ENCODE results near the gene TLE2. TPM values are rescaled to one million over a fixed set of nuclear protein-coding genes. Genes with fewer than 3 reads are reported as not detected.
A peak's percentile ranks its signal among the peaks of the same experiment; 100 is the strongest.

The TLE2 gene
- total RNA-seq, 1 donor from 2014 or later, result 13.7 TPM

- Mint-ChIP-seq H3K27ac (ENCODE audit: unreplicated experiment) (no peak overlapping the region), H3K4me1 (ENCODE audit: low read depth) (no peaks in the 10 kb centered on the region), H3K9me3 (ENCODE audit: low read depth) (no peaks in the 10 kb centered on the region), H3K27me3 (ENCODE audit: low read depth) (peaks cover 37% of the 10 kb centered on the region), H3K4me3 (ENCODE audit: unreplicated experiment) (peak overlapping the region; percentile 60), H3K36me3 (ENCODE audit: low read depth) (peaks cover 3% of the 10 kb centered on the region)
- no peak for TF ChIP-seq CTCF (IDR thresholded peaks at IDR 0.05)
- no peak for DNase-seq (ENCODE audit: low spot score)
These were observed 595 bp downstream of the TLE2 start for GRCh38 chr19:3028305-3029064.

- H3K36me3 Mint-ChIP-seq (ENCODE audit: low read depth), result peaks cover 3% of the 10 kb centered on the region
- H3K4me3 Mint-ChIP-seq (ENCODE audit: unreplicated experiment), result peak overlapping the region; percentile 59
- no peaks in the 10 kb centered on the region for H3K9me3 Mint-ChIP-seq (ENCODE audit: low read depth)
- no peaks in the 10 kb centered on the region for H3K4me1 Mint-ChIP-seq (ENCODE audit: low read depth)
- TF ChIP-seq CTCF (IDR thresholded peaks at IDR 0.05), result no peak
- H3K27me3 Mint-ChIP-seq (ENCODE audit: low read depth), result peaks cover 36% of the 10 kb centered on the region
- H3K27ac Mint-ChIP-seq (ENCODE audit: unreplicated experiment), result no peak overlapping the region
- no peak for DNase-seq (ENCODE audit: low spot score)
These were observed 1.1 kb downstream of the TLE2 start for GRCh38 chr19:3027981-3028304.

- H3K4me1 Mint-ChIP-seq (ENCODE audit: low read depth), result no peaks in the 10 kb centered on the region
- peak overlapping the region; percentile 3 for H3K4me3 Mint-ChIP-seq (ENCODE audit: unreplicated experiment)
- H3K27me3 Mint-ChIP-seq (ENCODE audit: low read depth), result peaks cover 31% of the 10 kb centered on the region
- peaks cover 3% of the 10 kb centered on the region for H3K36me3 Mint-ChIP-seq (ENCODE audit: low read depth)
- no peak overlapping the region for H3K27ac Mint-ChIP-seq (ENCODE audit: unreplicated experiment)
- DNase-seq (ENCODE audit: low spot score), result no peak
- no peak for TF ChIP-seq CTCF (IDR thresholded peaks at IDR 0.05)
- H3K9me3 Mint-ChIP-seq (ENCODE audit: low read depth), result no peaks in the 10 kb centered on the region
These were observed 1.8 kb downstream of the TLE2 start for GRCh38 chr19:3027292-3027691.

- H3K27ac Mint-ChIP-seq (ENCODE audit: unreplicated experiment), result no peak overlapping the region
- H3K27me3 Mint-ChIP-seq (ENCODE audit: low read depth), result peaks cover 29% of the 10 kb centered on the region
- TF ChIP-seq CTCF (IDR thresholded peaks at IDR 0.05), result no peak
- no peaks in the 10 kb centered on the region for H3K4me1 Mint-ChIP-seq (ENCODE audit: low read depth)
- no peak for DNase-seq (ENCODE audit: low spot score)
- H3K36me3 Mint-ChIP-seq (ENCODE audit: low read depth), result peaks cover 3% of the 10 kb centered on the region
- H3K4me3 Mint-ChIP-seq (ENCODE audit: unreplicated experiment), result no peak overlapping the region
- H3K9me3 Mint-ChIP-seq (ENCODE audit: low read depth), result no peaks in the 10 kb centered on the region
These were observed 2.3 kb downstream of the TLE2 start for GRCh38 chr19:3026768-3027167.

- Mint-ChIP-seq H3K9me3 (ENCODE audit: low read depth) (no peaks in the 10 kb centered on the region), H3K4me3 (ENCODE audit: unreplicated experiment) (no peak overlapping the region), H3K27me3 (ENCODE audit: low read depth) (peaks cover 22% of the 10 kb centered on the region), H3K27ac (ENCODE audit: unreplicated experiment) (no peak overlapping the region), H3K36me3 (ENCODE audit: low read depth) (peaks cover 2% of the 10 kb centered on the region), H3K4me1 (ENCODE audit: low read depth) (peaks cover 1% of the 10 kb centered on the region)
- no peak for TF ChIP-seq CTCF (IDR thresholded peaks at IDR 0.05)
- DNase-seq (ENCODE audit: low spot score), result no peak
These were observed 3.6 kb downstream of the TLE2 start for GRCh38 chr19:3025549-3025886.

Data from chondrocyte (in vitro differentiated cells).